Measurements from ENCODE around the gene SOX15. TPM values are rescaled to one million over a fixed set of nuclear protein-coding genes. Genes with fewer than 3 reads are reported as not detected.
A peak's percentile ranks its signal among the peaks of the same experiment; 100 is the strongest.
"Not testable (repeated sequence)": the region's sequence is repeated elsewhere in the genome, so short reads cannot be mapped to it uniquely, and the experiment has no call there.

The SOX15 gene
- total and polyA plus RNA-seq, 7 experiments from 2014 or later = 0.44 to 1.6 (median 0.56) TPM; not detected in 2

DNA sequence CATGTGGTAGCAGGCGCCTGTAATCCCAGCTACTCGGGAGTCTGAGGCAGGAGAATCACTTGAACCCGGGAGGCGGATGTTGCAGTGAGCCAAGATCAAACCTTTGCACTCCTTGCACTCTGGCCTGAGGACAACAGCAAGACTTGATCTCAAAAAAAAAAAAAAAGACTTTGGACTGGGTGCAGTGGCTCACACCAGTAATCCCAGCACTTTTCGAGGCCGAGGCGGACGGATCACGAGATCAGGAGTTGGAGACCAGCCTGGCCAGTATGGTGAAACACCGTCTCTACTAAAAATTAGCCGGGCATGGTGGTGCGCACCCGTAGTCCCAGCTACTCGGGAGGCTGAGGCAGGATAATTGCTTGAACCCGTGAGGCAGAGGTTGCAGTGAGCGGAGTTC, 35.9 kb upstream of the SOX15 start:
- H3K27me3 ChIP-seq (ENCODE audit: control insufficient read depth in 2 of 2, insufficient read depth in 2 of 2, low read length in 2 of 2); CTCF ChIA-PET; intact Hi-C loops (cut with micrococcal nuclease); H3K27ac ChIP-seq (ENCODE audit: low read depth, low read length); H3K4me3 ChIP-seq (ENCODE audit: low read length); DNase-seq; H3K9me3 Mint-ChIP-seq; H3K27me3 Mint-ChIP-seq; H3K36me3 Mint-ChIP-seq; H3K9me3 ChIP-seq (ENCODE audit: control insufficient read depth in 2 of 3, low read length in 3 of 3); ATAC-seq; H3K4me1 ChIP-seq (ENCODE audit: control insufficient read depth in 2 of 2, insufficient read depth in 2 of 2, low read length in 2 of 2); H3K36me3 ChIP-seq (ENCODE audit: control insufficient read depth in 2 of 3, insufficient read depth in 3 of 3, low read length in 3 of 3): not testable (repeated sequence)
- POLR2A ChIA-PET = interaction anchor here (0.6 to 3.0 kb wide), 4 partner anchors 9 to 569 kb away, joined by 3 to 76 read pairs (median 9); partner anchors contain the start of genes TP53 and WRAP53
- peak overlapping the region in 2 of 10 donors; percentile 94 to 95 for H3K4me3 Mint-ChIP-seq
- H3K27ac Mint-ChIP-seq = peak overlapping the region in 2 of 9 donors; percentile 32 to 91
- H3K4me1 Mint-ChIP-seq = peaks cover 7 to 19% (median 16%) of the 10 kb centered on the region in 7 donors

DNA sequence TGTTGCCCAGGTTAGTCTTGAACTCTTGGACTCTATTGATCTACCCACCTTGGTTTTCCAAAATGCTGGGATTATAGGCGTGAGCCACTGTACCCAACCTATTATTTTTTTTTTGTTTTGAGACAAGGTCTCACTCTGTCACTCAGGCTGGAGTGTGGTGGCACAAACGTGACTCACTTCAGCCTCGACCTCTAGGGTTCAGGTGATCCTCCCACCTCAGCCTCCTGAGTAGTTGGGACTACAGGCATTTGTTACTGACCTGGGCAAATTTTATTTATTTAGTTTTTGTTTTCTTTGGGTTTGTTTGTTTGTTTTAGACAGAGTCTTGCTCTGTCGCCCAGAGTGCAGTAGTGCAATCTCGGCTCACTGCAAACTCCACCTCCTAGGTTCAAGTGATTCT, 33.8 kb upstream of the SOX15 start:
- Histone ChIP-seq H3K9me3 (ENCODE audit: control insufficient read depth in 2 of 3, low read length in 3 of 3) (no peaks in the 10 kb centered on the region), H3K4me3 (ENCODE audit: low read length) (no peak overlapping the region), H3K27me3 (ENCODE audit: control insufficient read depth in 2 of 2, insufficient read depth in 2 of 2, low read length in 2 of 2) (no peaks in the 10 kb centered on the region), H3K36me3 (ENCODE audit: control insufficient read depth in 2 of 3, insufficient read depth in 3 of 3, low read length in 3 of 3) (peaks cover 0 to 3% (median 0%) of the 10 kb centered on the region in 3 experiments), H3K27ac (ENCODE audit: low read depth, low read length) (no peak overlapping the region), H3K4me1 (ENCODE audit: control insufficient read depth in 2 of 2, insufficient read depth in 2 of 2, low read length in 2 of 2) (peaks cover 5% of the 10 kb centered on the region in 2 donors)
- H3K4me3 Mint-ChIP-seq = no peak overlapping the region
- peaks cover 0 to 2% (median 0%) of the 10 kb centered on the region in 5 donors for H3K27me3 Mint-ChIP-seq
- intact Hi-C loops (cut with micrococcal nuclease) = no loop called here
- CTCF ChIA-PET = interaction anchor here (0.7 kb wide), 1 partner anchor 63 kb away, joined by 9 read pairs; no protein-coding TSS in a partner anchor
- POLR2A ChIA-PET = no interaction called here
- no peaks in the 10 kb centered on the region for H3K9me3 Mint-ChIP-seq
- H3K36me3 Mint-ChIP-seq = peaks cover 0 to 3% (median 0%) of the 10 kb centered on the region in 5 donors
- ATAC-seq (no peak), DNase-seq (no peak)
- peak overlapping the region in 1 of 9 donors; percentile 45 for H3K27ac Mint-ChIP-seq
- H3K4me1 Mint-ChIP-seq = peaks cover 7 to 19% (median 16%) of the 10 kb centered on the region in 7 donors

DNA sequence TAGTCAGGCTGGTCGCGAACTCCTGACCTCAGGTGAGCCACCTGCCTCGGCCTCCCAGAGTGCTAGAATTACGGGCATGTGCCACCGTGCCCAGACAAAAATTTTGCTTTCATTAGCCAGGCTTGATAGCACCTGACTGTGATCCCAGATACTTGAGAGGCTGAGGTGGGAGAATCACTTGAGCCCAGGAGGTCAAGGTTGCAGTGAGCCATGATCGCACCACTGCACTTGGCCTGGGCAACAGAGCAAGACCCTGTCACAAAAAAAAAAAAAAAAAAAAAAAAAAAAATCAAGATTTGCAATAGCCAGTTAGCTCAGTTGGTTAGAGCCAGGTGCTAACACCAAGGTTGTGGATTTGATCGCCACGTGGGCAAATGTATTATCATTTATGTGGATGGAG, 30.9 kb upstream of the SOX15 start:
- no peaks in the 10 kb centered on the region for H3K9me3 Mint-ChIP-seq
- intact Hi-C loops (cut with micrococcal nuclease) = no loop called here
- Histone ChIP-seq H3K36me3 (ENCODE audit: control insufficient read depth in 2 of 3, insufficient read depth in 3 of 3, low read length in 3 of 3) (no peaks in the 10 kb centered on the region), H3K9me3 (ENCODE audit: control insufficient read depth in 2 of 3, low read length in 3 of 3) (no peaks in the 10 kb centered on the region), H3K4me3 (ENCODE audit: low read length) (no peak overlapping the region), H3K27ac (ENCODE audit: low read depth, low read length) (no peak overlapping the region), H3K4me1 (ENCODE audit: control insufficient read depth in 2 of 2, insufficient read depth in 2 of 2, low read length in 2 of 2) (no peaks in the 10 kb centered on the region), H3K27me3 (ENCODE audit: control insufficient read depth in 2 of 2, insufficient read depth in 2 of 2, low read length in 2 of 2) (no peaks in the 10 kb centered on the region)
- H3K4me1 Mint-ChIP-seq = peaks cover 0 to 9% (median 0%) of the 10 kb centered on the region in 7 donors
- POLR2A ChIA-PET = interaction anchor here (0.6 to 1.7 kb wide), 4 partner anchors 37 to 579 kb away, joined by 3 read pairs; partner anchors contain the start of gene MPDU1
- H3K4me3 Mint-ChIP-seq = no peak overlapping the region
- no peaks in the 10 kb centered on the region for H3K36me3 Mint-ChIP-seq
- H3K27ac Mint-ChIP-seq = no peak overlapping the region
- ATAC-seq (no peak), DNase-seq (no peak)
- H3K27me3 Mint-ChIP-seq = peaks cover 0 to 4% (median 0%) of the 10 kb centered on the region in 5 donors
- CTCF ChIA-PET = interaction anchor here (0.7 kb wide), 1 partner anchor 473 kb away, joined by 4 read pairs; no protein-coding TSS in a partner anchor

DNA sequence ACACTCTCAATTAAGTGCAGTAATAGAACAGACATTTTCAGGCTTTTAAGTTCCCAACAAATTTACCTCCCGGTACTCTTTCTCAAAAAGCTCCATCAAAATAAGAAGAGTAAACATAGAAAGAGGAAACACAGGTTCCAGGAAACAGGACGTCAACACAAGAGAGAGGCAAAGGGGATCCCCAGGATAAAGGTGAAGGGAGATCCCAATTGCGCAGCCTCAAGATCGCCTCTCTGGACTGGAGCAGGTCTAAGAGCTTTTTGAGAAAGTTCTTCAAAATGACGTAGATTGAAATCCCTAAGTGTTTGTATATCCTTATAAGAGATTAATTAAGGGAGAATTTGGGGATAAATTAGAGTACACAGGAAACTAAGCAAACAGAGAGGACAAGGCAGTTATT, 28.7 kb upstream of the SOX15 start:
- ATAC-seq (no peak), DNase-seq (no peak)
- Histone ChIP-seq H3K36me3 (ENCODE audit: control insufficient read depth in 2 of 3, insufficient read depth in 3 of 3, low read length in 3 of 3) (no peaks in the 10 kb centered on the region), H3K27ac (ENCODE audit: low read depth, low read length) (no peak overlapping the region), H3K9me3 (ENCODE audit: control insufficient read depth in 2 of 3, low read length in 3 of 3) (no peaks in the 10 kb centered on the region), H3K4me1 (ENCODE audit: control insufficient read depth in 2 of 2, insufficient read depth in 2 of 2, low read length in 2 of 2) (peaks cover 5 to 6% of the 10 kb centered on the region in 2 donors), H3K27me3 (ENCODE audit: control insufficient read depth in 2 of 2, insufficient read depth in 2 of 2, low read length in 2 of 2) (no peaks in the 10 kb centered on the region), H3K4me3 (ENCODE audit: low read length) (no peak overlapping the region)
- H3K4me3 Mint-ChIP-seq = no peak overlapping the region
- H3K36me3 Mint-ChIP-seq = peaks cover 0 to 1% (median 0%) of the 10 kb centered on the region in 5 donors
- peaks cover 0 to 6% (median 0%) of the 10 kb centered on the region in 5 donors for H3K27me3 Mint-ChIP-seq
- no peaks in the 10 kb centered on the region for H3K9me3 Mint-ChIP-seq
- H3K27ac Mint-ChIP-seq = peak overlapping the region in 1 of 9 donors; percentile 18
- POLR2A ChIA-PET = interaction anchor here (0.7 to 8.0 kb wide), 3 partner anchors 24 to 68 kb away, joined by 3 to 101 read pairs (median 4); partner anchors contain the start of genes TP53 and WRAP53
- CTCF ChIA-PET = interaction anchor here (1.2 kb wide), 1 partner anchor 9 kb away, joined by 4 read pairs; the partner anchor contains the start of gene SAT2
- intact Hi-C loops (cut with micrococcal nuclease) = loop anchor here in 1 of 2 donors (5.0 kb wide), 1 partner anchor 224 kb away; no protein-coding TSS in a partner anchor
- H3K4me1 Mint-ChIP-seq = peaks cover 3 to 19% (median 5%) of the 10 kb centered on the region in 7 donors

DNA sequence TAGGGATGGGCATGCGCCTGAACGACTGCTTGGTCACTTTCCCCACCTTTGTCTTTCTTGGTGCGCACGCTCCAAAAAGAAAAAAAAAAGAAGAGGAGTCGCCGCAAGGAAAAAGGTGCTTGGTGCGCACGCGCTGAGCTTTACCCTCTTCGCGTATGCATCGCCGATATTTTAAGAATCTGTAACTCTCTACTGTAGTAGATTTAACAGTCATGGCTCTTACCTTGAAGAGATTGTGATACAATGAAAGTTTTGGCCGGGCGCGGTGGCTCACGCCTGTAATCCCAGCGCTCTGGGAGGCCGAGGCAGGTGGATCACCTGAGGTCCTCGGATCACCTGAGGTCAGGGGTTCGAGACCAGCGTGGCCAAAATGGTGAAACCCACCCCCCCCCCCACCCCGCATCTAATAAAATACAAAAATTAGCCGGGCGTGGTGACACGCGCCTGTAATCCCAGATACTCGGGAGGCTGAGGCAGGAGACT, 25.4 kb upstream of the SOX15 start:
- ChIA-PET POLR2A (interaction anchor here (0.6 to 8.0 kb wide), 18 partner anchors 12 to 583 kb away, joined by 3 to 101 read pairs (median 6); partner anchors contain the start of genes MPDU1, SAT2, SENP3 and SHBG), CTCF (interaction anchor here (0.6 to 1.6 kb wide), 13 partner anchors 11 to 577 kb away, joined by 3 to 15 read pairs (median 4); partner anchors contain the start of genes MPDU1, SAT2 and TP53)
- H3K4me1 Mint-ChIP-seq = peaks cover 29 to 45% (median 36%) of the 10 kb centered on the region in 7 donors
- peaks cover 0 to 11% (median 0%) of the 10 kb centered on the region in 5 donors for H3K36me3 Mint-ChIP-seq
- intact Hi-C loops (cut with micrococcal nuclease) = loop anchor here in 1 of 2 donors (1.0 to 5.0 kb wide), 8 partner anchors 12 to 376 kb away; partner anchors contain the start of genes ATP1B2, PHF23, POLR2A and SAT2
- Histone ChIP-seq H3K9me3 (ENCODE audit: control insufficient read depth in 2 of 3, low read length in 3 of 3) (no peaks in the 10 kb centered on the region), H3K27ac (ENCODE audit: low read depth, low read length) (peak overlapping the region; percentile 75), H3K4me3 (ENCODE audit: low read length) (peak overlapping the region; percentile 86), H3K27me3 (ENCODE audit: control insufficient read depth in 2 of 2, insufficient read depth in 2 of 2, low read length in 2 of 2) (no peaks in the 10 kb centered on the region), H3K4me1 (ENCODE audit: control insufficient read depth in 2 of 2, insufficient read depth in 2 of 2, low read length in 2 of 2) (peaks cover 16 to 27% of the 10 kb centered on the region in 2 donors), H3K36me3 (ENCODE audit: control insufficient read depth in 2 of 3, insufficient read depth in 3 of 3, low read length in 3 of 3) (peaks cover 0 to 4% (median 0%) of the 10 kb centered on the region in 3 experiments)
- no peaks in the 10 kb centered on the region for H3K9me3 Mint-ChIP-seq
- peaks cover 0 to 6% (median 0%) of the 10 kb centered on the region in 5 donors for H3K27me3 Mint-ChIP-seq
- no peak for DNase-seq
- H3K27ac Mint-ChIP-seq = peak overlapping the region; percentile 89 to 99 (median 97)
- H3K4me3 Mint-ChIP-seq = peak overlapping the region; percentile 84 to 97 (median 91)
- peak; percentile 38 for ATAC-seq

- H3K36me3 Mint-ChIP-seq = peaks cover 0 to 11% (median 0%) of the 10 kb centered on the region in 5 donors
- CTCF ChIA-PET = interaction anchor here (0.6 to 1.6 kb wide), 12 partner anchors 12 to 542 kb away, joined by 3 to 15 read pairs (median 4); partner anchors contain the start of genes MPDU1, SAT2 and TP53
- intact Hi-C loops (cut with micrococcal nuclease) = loop anchor here (1.0 to 5.0 kb wide), 14 partner anchors 13 to 375 kb away; partner anchors contain the start of genes ATP1B2 (in 1 of the 2), EIF5A (in 1 of the 2), MPDU1 (in 1 of the 2) and PHF23 (in 1 of the 2)
These were observed 24.8 kb upstream of the SOX15 start, which contains the start of gene FXR2 for GRCh38 chr17:7614425-7615264. FXR2 (minus strand) TSS chr17:7614897; CDS start chr17:7614532, 365 bp downstream.

More at GRCh38 chr17:7614425-7615264, 24.8 kb upstream of the SOX15 start, which contains the start of gene FXR2:
- Histone ChIP-seq H3K27me3 (ENCODE audit: control insufficient read depth in 2 of 2, insufficient read depth in 2 of 2, low read length in 2 of 2) (no peaks in the 10 kb centered on the region), H3K36me3 (ENCODE audit: control insufficient read depth in 2 of 3, insufficient read depth in 3 of 3, low read length in 3 of 3) (peaks cover 0 to 5% (median 0%) of the 10 kb centered on the region in 3 experiments), H3K4me3 (ENCODE audit: low read length) (peak within 1 kb of the TSS; percentile 86), H3K27ac (ENCODE audit: low read depth, low read length) (peak within 1 kb of the TSS; percentile 81), H3K4me1 (ENCODE audit: control insufficient read depth in 2 of 2, insufficient read depth in 2 of 2, low read length in 2 of 2) (peaks cover 16 to 27% of the 10 kb centered on the region in 2 donors), H3K9me3 (ENCODE audit: control insufficient read depth in 2 of 3, low read length in 3 of 3) (no peaks in the 10 kb centered on the region)
- H3K27me3 Mint-ChIP-seq = peaks cover 0 to 6% (median 0%) of the 10 kb centered on the region in 5 donors
- H3K4me1 Mint-ChIP-seq = peaks cover 29 to 47% (median 40%) of the 10 kb centered on the region in 7 donors
- POLR2A ChIA-PET = interaction anchor here (0.6 to 8.0 kb wide), 27 partner anchors 9 to 691 kb away, joined by 3 to 101 read pairs (median 4); partner anchors contain the start of genes ATP1B2, CD68, GPS2 and MPDU1
- peak; percentile 93 for ATAC-seq
- H3K27ac Mint-ChIP-seq = peak within 1 kb of the TSS; percentile 89 to 99 (median 97)
- peak within 1 kb of the TSS; percentile 85 to 97 (median 92) for H3K4me3 Mint-ChIP-seq
- H3K9me3 Mint-ChIP-seq = no peaks in the 10 kb centered on the region
- peak; percentile 96 to 100 (median 99) for DNase-seq

All from naive thymus-derived CD4-positive, alpha-beta T cell (primary cell).